SU-DHL-6 (cell line): ENCODE data around the gene WASF1.

Experiments used
- H2AFZ ChIP-seq: fragments of 200-600 bp; sonication (generic); 2 replicates; pipeline ENCODE4 v1.6.1; 2014; ENCODE audit warnings: low read depth, mild to moderate bottlenecking, moderate library complexity, mixed read lengths, antibody characterized with exemption, low read length; ENCODE audit not compliant: severe bottlenecking
- H3F3A ChIP-seq: fragments of 200-600 bp; shearing (Covaris generic); 2 replicates; pipeline ENCODE4 v1.6.0; 2016; ENCODE audit warnings: antibody characterized with exemption, mild to moderate bottlenecking; ENCODE audit not compliant: insufficient read depth
- H3K27ac ChIP-seq: fragments of 200-600 bp; sonication (generic); 2 replicates; pipeline ENCODE4 v1.5.1; 2016; ENCODE audit warnings: low read depth, mild to moderate bottlenecking, low read length, moderate library complexity, mixed read lengths
- H3K27me3 ChIP-seq: fragments of 200-600 bp; sonication (generic), shearing (Covaris generic); 2 replicates; pipeline ENCODE4 v1.6.0; 2014; ENCODE audit warnings: mild to moderate bottlenecking, low read length
- H3K36me3 ChIP-seq: fragments of 200-600 bp; sonication (generic); 2 replicates; pipeline ENCODE4 v1.6.1; 2014; ENCODE audit warnings: mild to moderate bottlenecking, low read length, mixed read lengths
- H3K4me2 ChIP-seq: fragments of 300-600, 200-600 bp; shearing (Covaris generic), sonication (generic); 2 replicates; pipeline ENCODE4 v1.6.0; 2014; ENCODE audit warnings: low read length, low read depth, mild to moderate bottlenecking; ENCODE audit not compliant: poor library complexity, severe bottlenecking
- H3K4me3 ChIP-seq: fragments of 200-600 bp; sonication (generic); 2 replicates; pipeline ENCODE4 v1.5.1; 2014; ENCODE audit warnings: antibody characterized with exemption, low read length, mild to moderate bottlenecking, mixed read lengths; ENCODE audit not compliant: insufficient read depth, poor library complexity, severe bottlenecking
- H3K79me2 ChIP-seq: fragments of 200-600 bp; sonication (generic); 2 replicates; pipeline ENCODE4 v1.6.1; 2014; ENCODE audit warnings: mild to moderate bottlenecking, low read length, moderate library complexity; ENCODE audit not compliant: insufficient read depth
- H3K9ac ChIP-seq: fragments of 200-600 bp; sonication (generic); 2 replicates; pipeline ENCODE4 v1.7.0; 2014; ENCODE audit warnings: mild to moderate bottlenecking, low read length
- H3K9me2 ChIP-seq: fragments of 200-600 bp; sonication (generic); replicated peaks from 2 replicates; pipeline ENCODE4 v1.6.1; 2014; ENCODE audit warnings: low read length; ENCODE audit not compliant: insufficient read depth
- H3K9me3 ChIP-seq: fragments of 200-600 bp; sonication (generic); 2 replicates; pipeline ENCODE4 v1.6.1; 2014; ENCODE audit warnings: low read length, mixed read lengths; ENCODE audit not compliant: insufficient read depth
- H4K20me1 ChIP-seq: fragments of 200-600 bp; sonication (generic); 2 replicates; pipeline ENCODE4 v1.6.1; 2014; ENCODE audit warnings: low read depth, mild to moderate bottlenecking, antibody characterized with exemption, low read length, moderate library complexity, mixed read lengths
- EZH2phosphoT487 ChIP-seq: fragments of 200-600 bp; sonication (generic), shearing (Covaris generic); conservative IDR thresholded peaks from 2 replicates; pipeline ENCODE4 v1.6.1; 2018; ENCODE audit warnings: mild to moderate bottlenecking, antibody characterized with exemption, low read length, moderate library complexity, mixed read lengths
- TF ChIP-seq, protein P1 (sequence below): fragments of 200-600 bp; sonication (generic); IDR thresholded peaks from one replicate; pipeline ENCODE4 v1.5.1; 2017; ENCODE audit warnings: antibody characterized with exemption, mild to moderate bottlenecking, low read length, moderate library complexity; ENCODE audit not compliant: insufficient read depth, poor library complexity, severe bottlenecking

WASF1 gene

DNA sequence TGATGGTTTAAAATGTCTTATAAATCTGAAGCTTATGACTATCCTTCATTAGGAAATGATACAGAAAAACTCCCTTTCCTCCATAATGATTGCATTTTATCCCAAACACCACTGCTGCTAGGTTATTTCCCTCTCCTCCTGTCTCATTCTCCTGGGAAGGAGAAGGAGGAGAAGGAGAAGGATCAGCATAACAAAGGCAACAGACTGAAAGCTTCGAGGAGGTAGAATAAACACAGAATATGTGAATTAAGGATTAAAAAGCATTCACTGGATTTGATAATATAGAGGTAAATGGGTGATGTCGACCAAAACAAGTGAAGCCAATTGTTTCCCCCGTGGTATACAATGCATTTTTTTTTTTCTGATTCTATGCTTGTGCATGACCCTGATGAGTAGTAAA is 82.0 kb downstream of the WASF1 start:
- Histone ChIP-seq H3K9ac (no peak overlapping the region), H3K79me2 (no peaks in the 10 kb centered on the region), H3F3A (no peaks in the 10 kb centered on the region), H3K27ac (no peak overlapping the region), H3K4me2 (no peak overlapping the region), H3K4me3 (no peak overlapping the region), H3K9me2 (no peaks in the 10 kb centered on the region), H3K27me3 (no peaks in the 10 kb centered on the region), H3K36me3 (no peaks in the 10 kb centered on the region), H2AFZ (no peak overlapping the region), H3K9me3 (no peaks in the 10 kb centered on the region), H4K20me1 (no peaks in the 10 kb centered on the region)
- no peak for TF ChIP-seq EZH2phosphoT487
- TF ChIP-seq, protein P1, sequence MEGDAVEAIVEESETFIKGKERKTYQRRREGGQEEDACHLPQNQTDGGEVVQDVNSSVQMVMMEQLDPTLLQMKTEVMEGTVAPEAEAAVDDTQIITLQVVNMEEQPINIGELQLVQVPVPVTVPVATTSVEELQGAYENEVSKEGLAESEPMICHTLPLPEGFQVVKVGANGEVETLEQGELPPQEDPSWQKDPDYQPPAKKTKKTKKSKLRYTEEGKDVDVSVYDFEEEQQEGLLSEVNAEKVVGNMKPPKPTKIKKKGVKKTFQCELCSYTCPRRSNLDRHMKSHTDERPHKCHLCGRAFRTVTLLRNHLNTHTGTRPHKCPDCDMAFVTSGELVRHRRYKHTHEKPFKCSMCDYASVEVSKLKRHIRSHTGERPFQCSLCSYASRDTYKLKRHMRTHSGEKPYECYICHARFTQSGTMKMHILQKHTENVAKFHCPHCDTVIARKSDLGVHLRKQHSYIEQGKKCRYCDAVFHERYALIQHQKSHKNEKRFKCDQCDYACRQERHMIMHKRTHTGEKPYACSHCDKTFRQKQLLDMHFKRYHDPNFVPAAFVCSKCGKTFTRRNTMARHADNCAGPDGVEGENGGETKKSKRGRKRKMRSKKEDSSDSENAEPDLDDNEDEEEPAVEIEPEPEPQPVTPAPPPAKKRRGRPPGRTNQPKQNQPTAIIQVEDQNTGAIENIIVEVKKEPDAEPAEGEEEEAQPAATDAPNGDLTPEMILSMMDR = no peak

DNA sequence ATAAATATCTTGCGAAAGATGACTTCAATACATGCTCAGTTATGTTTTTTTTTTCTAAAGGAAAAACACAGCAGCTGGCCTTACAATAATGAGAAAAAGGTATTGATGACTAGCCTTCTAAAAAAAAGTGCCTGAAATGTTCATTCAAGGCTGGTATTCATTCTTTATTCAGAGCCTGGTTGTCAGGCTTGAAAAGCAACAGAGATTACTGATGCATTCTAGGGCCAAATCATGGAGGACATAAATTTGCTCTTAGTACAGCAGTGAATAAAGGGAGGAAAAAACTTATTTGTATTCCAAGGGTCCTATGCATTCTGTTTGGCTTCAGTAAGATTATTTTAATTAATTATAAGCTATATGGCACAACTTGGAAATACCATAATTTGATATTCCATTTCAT is 83.5 kb downstream of the WASF1 start:
- Histone ChIP-seq H3F3A (no peaks in the 10 kb centered on the region), H3K27me3 (no peaks in the 10 kb centered on the region), H3K9me2 (no peaks in the 10 kb centered on the region), H4K20me1 (no peaks in the 10 kb centered on the region), H3K4me2 (no peak overlapping the region), H3K4me3 (no peak overlapping the region), H3K36me3 (no peaks in the 10 kb centered on the region), H3K79me2 (no peaks in the 10 kb centered on the region), H3K9ac (no peak overlapping the region), H3K27ac (no peak overlapping the region), H3K9me3 (no peaks in the 10 kb centered on the region), H2AFZ (no peak overlapping the region)
- TF ChIP-seq, protein P1 = no peak
- TF ChIP-seq EZH2phosphoT487 = no peak

DNA sequence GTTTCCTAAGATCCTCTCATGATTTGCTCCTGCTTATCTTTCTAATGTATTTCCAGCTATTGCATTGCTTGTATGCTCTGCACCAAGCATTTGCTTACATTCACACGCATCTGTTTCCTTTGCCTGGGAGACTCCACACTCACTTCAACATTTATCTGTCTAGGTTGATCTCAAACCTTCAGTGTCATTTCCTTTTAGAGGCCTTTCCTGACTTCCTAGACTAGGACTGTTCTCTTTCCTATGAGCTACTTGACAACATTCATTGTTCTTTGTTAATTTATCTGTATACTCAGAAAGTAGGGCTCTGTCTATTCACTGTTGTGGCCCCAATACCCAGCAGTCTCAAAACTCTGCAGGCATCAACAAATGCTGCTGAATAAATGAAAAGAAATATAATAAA is 84.4 kb downstream of the WASF1 start:
- H3K27me3 ChIP-seq = no peaks in the 10 kb centered on the region
- no peaks in the 10 kb centered on the region for H3K79me2 ChIP-seq
- H3K27ac ChIP-seq = no peak overlapping the region
- TF ChIP-seq, protein P1 = no peak
- TF ChIP-seq EZH2phosphoT487 = no peak
- no peak overlapping the region for H3K4me3 ChIP-seq
- H3K9me2 ChIP-seq = no peaks in the 10 kb centered on the region
- H3K9me3 ChIP-seq = no peaks in the 10 kb centered on the region
- no peak overlapping the region for H2AFZ ChIP-seq
- no peaks in the 10 kb centered on the region for H3F3A ChIP-seq
- no peak overlapping the region for H3K4me2 ChIP-seq
- H4K20me1 ChIP-seq = no peaks in the 10 kb centered on the region
- no peak overlapping the region for H3K9ac ChIP-seq
- H3K36me3 ChIP-seq = no peaks in the 10 kb centered on the region
